ENCODE measurements around the gene RTEL1.

RTEL1 gene

DNA sequence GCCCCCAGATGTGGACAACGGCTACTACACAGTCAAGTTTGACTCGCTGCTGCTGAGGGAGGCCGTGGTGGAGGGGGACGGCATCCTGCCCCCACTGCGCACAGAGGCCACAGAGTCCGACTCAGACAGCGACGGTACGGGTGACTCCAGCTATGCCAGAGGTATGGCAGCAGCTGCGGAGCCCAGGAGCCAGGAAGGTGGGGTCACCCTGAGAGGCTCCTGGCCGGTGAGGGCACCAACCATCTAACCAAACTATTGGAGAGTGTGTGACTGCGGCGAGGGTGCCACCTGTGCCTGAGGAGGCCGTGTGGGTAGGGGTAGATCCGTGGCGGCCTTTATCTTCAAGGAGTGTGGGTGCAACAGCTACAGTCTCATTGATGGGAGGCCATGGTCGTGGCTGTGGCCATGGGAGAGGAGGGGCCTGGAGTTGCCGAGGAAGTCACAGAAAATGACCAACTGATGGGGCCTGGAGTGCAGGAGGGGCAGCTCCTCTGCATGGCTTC lies 75.5 kb downstream of the RTEL1 start:
- Histone ChIP-seq H3K9ac (ENCODE audit: low read depth, low read length) (no peak overlapping the region), H3K36me3 (ENCODE audit: insufficient read depth, low read depth, low read length) (peaks cover 31% of the 10 kb centered on the region), H3K4me3 (ENCODE audit: low read length) (no peak overlapping the region), H3K27me3 (ENCODE audit: insufficient read depth, low read length) (no peaks in the 10 kb centered on the region; the same call in 1 of the 2 replicates), H3K27ac (ENCODE audit: low read length) (no peak overlapping the region), H3K9me3 (ENCODE audit: insufficient read depth, low read depth, low read length) (no peaks in the 10 kb centered on the region), H3K4me1 (ENCODE audit: insufficient read depth, low read length) (no peaks in the 10 kb centered on the region)

DNA sequence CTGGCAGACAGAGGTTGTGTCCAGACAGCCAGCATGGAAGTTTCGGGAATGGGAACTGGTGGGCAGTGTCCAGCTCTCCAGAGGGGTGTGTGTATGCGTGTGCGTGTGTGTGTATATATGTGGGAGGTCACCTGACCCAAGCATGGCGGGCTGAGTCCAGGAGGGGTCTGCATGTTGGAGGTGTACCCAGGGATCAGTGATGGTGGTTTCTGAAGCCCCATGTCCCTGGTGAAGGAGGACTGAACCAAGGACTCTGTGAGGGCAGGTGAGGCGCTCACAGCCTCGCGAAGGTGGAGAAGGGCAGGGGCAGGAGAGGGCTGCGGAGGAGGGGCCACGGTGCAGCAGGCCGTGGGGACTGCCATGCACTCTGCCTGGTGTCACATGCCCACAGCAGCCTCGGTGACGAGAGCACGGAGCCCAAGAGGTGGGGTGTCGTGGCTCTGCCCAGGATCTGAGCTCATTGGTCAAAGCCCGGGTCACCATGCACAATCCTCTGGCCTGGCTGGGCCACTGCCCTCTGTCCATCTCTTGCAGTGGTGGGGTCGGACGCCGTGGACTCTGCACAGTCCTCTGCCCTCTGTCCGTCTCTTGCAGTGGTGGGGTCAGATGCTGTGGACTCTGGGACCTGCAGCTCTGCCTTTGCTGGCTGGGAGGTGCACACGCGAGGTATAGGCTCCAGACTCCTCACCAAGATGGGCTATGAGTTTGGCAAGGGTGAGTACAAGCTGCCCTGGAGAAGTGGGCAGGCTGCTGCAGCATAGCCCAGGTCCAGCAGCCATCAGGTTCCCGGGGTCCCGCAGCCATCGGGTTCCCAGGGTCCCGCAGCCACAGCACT lies 76.2 kb downstream of the RTEL1 start:
- H3K9me3 ChIP-seq (ENCODE audit: insufficient read depth, low read depth, low read length): no peaks in the 10 kb centered on the region
- H3K36me3 ChIP-seq (ENCODE audit: insufficient read depth, low read depth, low read length): peaks cover 29% of the 10 kb centered on the region
- no peaks in the 10 kb centered on the region; the same call in 1 of the 2 replicates for H3K27me3 ChIP-seq (ENCODE audit: insufficient read depth, low read length)
- no peak overlapping the region for H3K4me3 ChIP-seq (ENCODE audit: low read length)
- no peak overlapping the region for H3K9ac ChIP-seq (ENCODE audit: low read depth, low read length)
- H3K4me1 ChIP-seq (ENCODE audit: insufficient read depth, low read length): no peaks in the 10 kb centered on the region
- H3K27ac ChIP-seq (ENCODE audit: low read length): no peak overlapping the region

DNA sequence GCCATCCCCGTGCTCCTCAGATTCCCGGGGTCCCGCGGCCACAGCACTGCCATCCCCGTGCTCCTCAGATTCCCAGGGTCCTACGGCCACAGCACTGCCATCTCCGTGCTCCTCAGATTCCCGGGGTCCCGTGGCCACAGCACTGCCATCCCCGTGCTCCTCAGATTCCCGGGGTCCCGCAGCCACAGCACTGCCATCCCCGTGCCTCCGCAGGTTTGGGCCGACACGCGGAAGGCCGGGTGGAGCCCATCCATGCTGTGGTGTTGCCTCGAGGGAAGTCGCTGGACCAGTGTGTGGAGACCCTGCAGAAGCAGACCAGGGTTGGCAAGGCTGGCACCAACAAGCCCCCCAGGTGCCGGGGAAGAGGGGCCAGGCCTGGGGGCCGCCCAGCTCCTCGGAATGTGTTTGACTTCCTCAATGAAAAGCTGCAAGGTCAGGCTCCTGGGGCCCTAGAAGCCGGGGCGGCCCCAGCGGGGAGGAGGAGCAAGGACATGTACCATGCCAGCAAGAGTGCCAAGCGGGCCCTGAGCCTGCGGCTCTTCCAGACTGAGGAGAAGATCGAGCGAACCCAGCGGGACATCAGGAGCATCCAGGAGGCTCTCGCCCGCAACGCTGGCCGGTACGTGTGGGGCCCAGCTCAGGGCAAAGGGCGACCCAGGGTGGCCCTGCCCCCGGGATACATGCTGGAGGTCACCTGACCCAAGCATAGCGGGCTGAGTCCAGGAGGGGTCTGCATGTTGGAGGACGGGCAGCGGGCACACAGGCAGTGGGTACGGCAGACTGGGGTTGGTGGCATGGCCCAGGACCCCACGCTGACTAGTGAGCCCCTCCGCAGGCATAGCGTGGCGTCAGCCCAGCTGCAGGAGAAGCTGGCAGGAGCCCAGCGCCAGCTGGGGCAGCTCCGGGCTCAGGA lies 77.1 kb downstream of the RTEL1 start:
- Histone ChIP-seq H3K27me3 (ENCODE audit: insufficient read depth, low read length) (no peaks in the 10 kb centered on the region; the same call in 1 of the 2 replicates), H3K4me3 (ENCODE audit: low read length) (no peak overlapping the region), H3K36me3 (ENCODE audit: insufficient read depth, low read depth, low read length) (peaks cover 22% of the 10 kb centered on the region), H3K9ac (ENCODE audit: low read depth, low read length) (no peak overlapping the region), H3K4me1 (ENCODE audit: insufficient read depth, low read length) (no peaks in the 10 kb centered on the region), H3K27ac (ENCODE audit: low read length) (no peak overlapping the region), H3K9me3 (ENCODE audit: insufficient read depth, low read depth, low read length) (no peaks in the 10 kb centered on the region)

DNA sequence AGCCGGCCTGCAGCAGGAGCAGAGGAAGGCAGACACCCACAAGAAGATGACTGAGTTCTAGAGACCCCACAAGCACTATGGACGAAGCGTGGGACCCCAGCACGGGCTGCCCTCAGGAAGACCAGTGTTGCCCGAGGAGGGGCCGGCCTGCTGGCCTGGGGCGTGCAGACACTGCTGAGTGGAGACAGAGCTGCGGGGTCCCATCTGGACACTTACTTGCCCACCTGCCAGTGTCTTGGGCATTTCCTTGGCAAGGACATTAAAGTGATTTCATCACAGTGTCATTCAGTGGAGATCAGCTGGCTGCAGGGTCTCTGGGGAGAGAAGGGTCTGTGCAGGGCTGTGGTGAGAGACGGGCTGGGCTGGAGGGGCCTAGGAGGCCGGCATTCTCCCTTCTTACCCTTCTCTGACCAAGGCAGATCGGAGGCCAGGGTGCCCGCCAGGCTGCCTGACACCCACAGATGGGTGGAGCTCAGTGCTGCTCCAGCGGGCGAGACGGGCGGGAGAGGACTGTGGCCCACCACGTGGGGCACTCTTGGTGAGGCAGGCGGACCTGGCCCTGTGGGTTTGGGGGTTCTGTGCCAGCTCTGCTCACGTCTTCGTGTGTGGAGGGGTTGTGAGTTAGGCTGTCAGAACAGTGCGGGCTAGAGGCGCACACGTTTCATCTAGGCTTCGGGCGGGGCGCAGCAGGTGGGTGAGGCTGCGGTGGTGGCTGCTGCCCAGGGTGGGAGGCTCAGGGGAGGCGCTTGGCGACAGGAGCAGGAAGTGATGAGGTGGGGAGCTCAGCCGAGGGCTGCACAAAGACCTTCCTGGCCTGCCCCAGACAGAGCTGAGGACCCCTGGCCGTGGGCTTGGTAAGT lies 78.0 kb downstream of the RTEL1 start, which contains the start of gene LIME1:
TSS of gene LIME1 (plus strand) at position 806 of the 860 bp plus-strand sequence. CDS start 886 bp downstream, outside the sequence.
- no peak within 1 kb of the TSS for H3K4me3 ChIP-seq (ENCODE audit: low read length)
- no peaks in the 10 kb centered on the region for H3K4me1 ChIP-seq (ENCODE audit: insufficient read depth, low read length)
- no peak within 1 kb of the TSS for H3K27ac ChIP-seq (ENCODE audit: low read length)
- H3K9me3 ChIP-seq (ENCODE audit: insufficient read depth, low read depth, low read length): no peaks in the 10 kb centered on the region
- no peak within 1 kb of the TSS for H3K9ac ChIP-seq (ENCODE audit: low read depth, low read length)
- no peaks in the 10 kb centered on the region; the same call in 1 of the 2 replicates for H3K27me3 ChIP-seq (ENCODE audit: insufficient read depth, low read length)
- peaks cover 22% of the 10 kb centered on the region for H3K36me3 ChIP-seq (ENCODE audit: insufficient read depth, low read depth, low read length)

DNA sequence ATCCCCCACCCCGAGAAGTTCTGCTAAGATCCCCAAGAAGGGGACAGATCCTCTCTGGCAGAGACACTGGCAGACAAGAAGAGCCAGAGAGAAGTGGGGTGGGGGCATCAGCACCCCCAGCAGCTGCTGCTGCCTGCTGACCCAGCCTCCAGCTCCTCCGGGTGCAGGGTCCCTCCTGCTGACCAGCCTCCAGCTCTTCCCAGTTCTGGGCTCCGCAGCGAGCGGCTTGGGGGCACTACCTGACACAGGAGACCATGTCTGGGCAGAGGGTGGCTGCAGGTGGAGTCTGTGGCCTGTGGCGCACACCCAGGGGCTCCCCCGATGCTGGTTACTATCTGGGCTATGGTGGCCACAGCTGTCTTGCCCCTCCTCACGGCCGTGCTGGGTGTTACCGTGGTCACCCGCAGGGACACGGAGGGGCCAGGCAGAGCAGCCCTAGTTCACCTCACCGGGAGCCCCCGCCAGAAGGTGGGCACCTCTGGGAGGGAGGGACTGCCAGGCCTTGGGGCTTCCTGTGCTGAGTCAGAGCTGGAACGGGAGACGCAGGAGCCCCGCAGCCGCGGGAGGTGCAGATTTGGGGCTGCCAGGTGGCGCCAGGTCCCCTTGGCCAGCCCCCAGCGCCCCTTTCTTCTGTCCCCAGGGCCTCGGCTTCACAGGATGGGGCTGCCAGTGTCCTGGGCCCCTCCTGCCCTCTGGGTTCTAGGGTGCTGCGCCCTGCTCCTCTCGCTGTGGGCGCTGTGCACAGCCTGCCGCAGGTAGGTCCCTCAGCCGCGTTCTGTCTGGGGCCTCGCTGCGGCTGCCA lies 79.0 kb downstream of the RTEL1 start:
- H3K9ac ChIP-seq (ENCODE audit: low read depth, low read length): no peak overlapping the region
- H3K4me1 ChIP-seq (ENCODE audit: insufficient read depth, low read length): no peaks in the 10 kb centered on the region
- H3K36me3 ChIP-seq (ENCODE audit: insufficient read depth, low read depth, low read length): peaks cover 22% of the 10 kb centered on the region
- H3K4me3 ChIP-seq (ENCODE audit: low read length): no peak overlapping the region
- H3K9me3 ChIP-seq (ENCODE audit: insufficient read depth, low read depth, low read length): no peaks in the 10 kb centered on the region
- H3K27me3 ChIP-seq (ENCODE audit: insufficient read depth, low read length): no peaks in the 10 kb centered on the region; the same call in 1 of the 2 replicates
- H3K27ac ChIP-seq (ENCODE audit: low read length): no peak overlapping the region

DNA sequence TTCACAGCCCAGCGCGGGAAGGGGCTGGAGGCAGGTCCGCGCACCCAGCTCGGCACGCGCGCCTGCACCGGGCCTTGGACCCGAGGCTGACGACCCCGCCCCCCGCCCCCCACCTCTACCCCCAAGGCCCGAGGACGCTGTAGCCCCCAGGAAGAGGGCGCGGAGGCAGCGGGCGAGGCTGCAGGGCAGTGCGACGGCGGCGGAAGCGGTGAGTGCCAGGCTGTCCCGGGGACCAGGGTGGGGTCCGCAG lies 79.5 kb downstream of the RTEL1 start:
- H3K9ac ChIP-seq (ENCODE audit: low read depth, low read length): no peak overlapping the region
- H3K36me3 ChIP-seq (ENCODE audit: insufficient read depth, low read depth, low read length): peaks cover 22% of the 10 kb centered on the region
- H3K4me3 ChIP-seq (ENCODE audit: low read length): no peak overlapping the region
- no peaks in the 10 kb centered on the region for H3K4me1 ChIP-seq (ENCODE audit: insufficient read depth, low read length)
- no peaks in the 10 kb centered on the region for H3K9me3 ChIP-seq (ENCODE audit: insufficient read depth, low read depth, low read length)
- no peaks in the 10 kb centered on the region; the same call in 1 of the 2 replicates for H3K27me3 ChIP-seq (ENCODE audit: insufficient read depth, low read length)
- H3K27ac ChIP-seq (ENCODE audit: low read length): no peak overlapping the region

DNA sequence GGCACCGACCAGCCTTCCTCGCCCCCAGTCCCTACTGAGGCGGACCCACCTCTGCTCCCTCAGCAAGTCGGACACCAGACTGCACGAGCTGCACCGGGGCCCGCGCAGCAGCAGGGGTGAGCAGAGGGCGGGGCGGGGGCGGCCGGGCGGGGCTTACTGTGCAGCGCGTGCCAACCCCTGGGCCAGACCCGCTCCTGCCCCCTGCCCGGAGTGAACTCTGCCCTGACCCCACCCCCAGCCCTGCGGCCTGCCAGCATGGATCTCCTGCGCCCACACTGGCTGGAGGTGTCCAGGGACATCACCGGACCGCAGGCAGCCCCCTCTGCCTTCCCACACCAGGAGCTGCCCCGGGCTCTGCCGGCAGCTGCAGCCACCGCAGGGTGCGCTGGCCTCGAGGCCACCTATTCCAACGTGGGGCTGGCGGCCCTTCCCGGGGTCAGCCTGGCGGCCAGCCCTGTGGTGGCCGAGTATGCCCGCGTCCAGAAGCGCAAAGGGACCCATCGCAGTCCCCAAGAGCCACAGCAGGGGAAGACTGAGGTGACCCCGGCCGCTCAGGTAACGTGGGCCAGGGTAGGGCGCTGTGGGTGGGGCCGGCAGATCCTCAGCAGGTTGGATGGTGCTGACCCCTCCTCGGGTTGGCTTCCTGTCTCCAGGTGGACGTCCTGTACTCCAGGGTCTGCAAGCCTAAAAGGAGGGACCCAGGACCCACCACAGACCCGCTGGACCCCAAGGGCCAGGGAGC lies 80.0 kb downstream of the RTEL1 start:
- no peak overlapping the region for H3K27ac ChIP-seq (ENCODE audit: low read length)
- H3K27me3 ChIP-seq (ENCODE audit: insufficient read depth, low read length): no peaks in the 10 kb centered on the region; the same call in 1 of the 2 replicates
- H3K4me1 ChIP-seq (ENCODE audit: insufficient read depth, low read length): no peaks in the 10 kb centered on the region

DNA sequence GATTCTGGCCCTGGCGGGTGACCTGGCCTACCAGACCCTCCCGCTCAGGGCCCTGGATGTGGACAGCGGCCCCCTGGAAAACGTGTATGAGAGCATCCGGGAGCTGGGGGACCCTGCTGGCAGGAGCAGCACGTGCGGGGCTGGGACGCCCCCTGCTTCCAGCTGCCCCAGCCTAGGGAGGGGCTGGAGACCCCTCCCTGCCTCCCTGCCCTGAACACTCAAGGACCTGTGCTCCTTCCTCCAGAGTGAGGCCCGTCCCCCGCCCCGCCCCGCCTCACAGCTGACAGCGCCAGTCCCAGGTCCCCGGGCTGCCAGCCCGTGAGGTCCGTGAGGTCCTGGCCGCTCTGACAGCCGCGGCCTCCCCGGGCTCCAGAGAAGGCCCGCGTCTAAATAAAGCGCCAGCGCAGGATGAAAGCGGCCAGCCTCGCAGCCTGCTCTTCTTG lies 80.6 kb downstream of the RTEL1 start:
- peaks cover 23% of the 10 kb centered on the region for H3K36me3 ChIP-seq (ENCODE audit: insufficient read depth, low read depth, low read length)
- no peaks in the 10 kb centered on the region; the same call in 1 of the 2 replicates for H3K27me3 ChIP-seq (ENCODE audit: insufficient read depth, low read length)
- H3K9ac ChIP-seq (ENCODE audit: low read depth, low read length): no peak overlapping the region
- peak overlapping the region; percentile 60; the same call in 1 of the 2 replicates for H3K4me3 ChIP-seq (ENCODE audit: low read length)
- no peak overlapping the region for H3K27ac ChIP-seq (ENCODE audit: low read length)
- H3K9me3 ChIP-seq (ENCODE audit: insufficient read depth, low read depth, low read length): no peaks in the 10 kb centered on the region
- H3K4me1 ChIP-seq (ENCODE audit: insufficient read depth, low read length): no peaks in the 10 kb centered on the region

More for the DNA sequence above, 80.0 kb downstream of the RTEL1 start:
- no peak overlapping the region for H3K9ac ChIP-seq (ENCODE audit: low read depth, low read length)
- peak overlapping the region; percentile 60; the same call in 1 of the 2 replicates for H3K4me3 ChIP-seq (ENCODE audit: low read length)
- no peaks in the 10 kb centered on the region for H3K9me3 ChIP-seq (ENCODE audit: insufficient read depth, low read depth, low read length)
- peaks cover 23% of the 10 kb centered on the region for H3K36me3 ChIP-seq (ENCODE audit: insufficient read depth, low read depth, low read length)

DNA sequence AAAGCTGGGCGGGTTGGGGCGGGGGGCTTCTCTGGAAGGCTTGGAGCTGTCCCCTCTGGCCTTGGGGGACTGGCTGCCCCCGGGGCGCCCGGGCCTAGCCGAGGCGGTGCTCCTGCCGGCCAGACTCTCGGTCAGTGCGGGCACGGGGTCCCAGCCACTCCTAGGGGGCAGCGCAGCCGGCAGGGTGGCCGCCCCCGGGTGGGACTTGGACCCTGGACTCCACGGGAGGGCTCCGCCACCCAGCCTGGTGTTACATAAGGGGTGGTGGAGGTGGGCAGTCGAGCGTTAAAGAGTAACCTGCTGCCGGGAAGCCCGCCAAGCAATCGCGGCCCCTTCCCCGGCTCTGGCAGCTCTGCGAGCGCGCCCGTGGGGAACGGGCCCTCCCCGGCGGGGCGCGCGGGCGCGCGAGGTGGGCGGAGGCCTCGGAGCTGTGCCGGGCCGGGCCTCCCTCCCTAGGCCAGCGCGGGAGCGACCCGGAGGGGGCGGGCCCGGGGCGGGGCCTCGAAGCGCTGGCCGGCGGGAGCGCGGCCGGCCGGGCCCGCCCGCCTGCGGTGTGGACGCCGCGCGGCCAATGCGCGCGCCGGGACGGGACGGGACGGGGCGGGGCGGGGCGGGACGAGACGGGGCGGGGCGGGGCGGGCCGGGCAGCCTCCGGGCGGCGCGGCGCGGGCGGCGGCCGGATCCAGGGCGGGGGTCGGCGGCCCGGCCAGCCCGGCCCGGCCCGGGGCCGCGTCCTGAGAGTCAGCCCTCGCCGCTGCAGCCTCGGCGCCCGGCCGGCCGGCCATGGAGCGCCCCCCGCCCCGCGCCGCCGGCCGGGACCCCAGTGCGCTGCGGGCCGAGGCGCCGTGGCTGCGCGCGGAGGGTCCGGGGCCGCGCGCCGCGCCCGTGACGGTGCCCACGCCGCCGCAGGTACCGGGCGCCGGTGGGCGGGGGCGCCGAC lies 81.3 kb downstream of the RTEL1 start, which contains the start of gene SLC2A4RG:
TSS of gene SLC2A4RG (plus strand) at position 647 of the 940 bp plus-strand sequence. CDS start at position 784, 137 bp downstream.
- peak within 1 kb of the TSS; percentile 76; the same call in 1 of the 2 replicates for H3K9ac ChIP-seq (ENCODE audit: low read depth, low read length)
- H3K9me3 ChIP-seq (ENCODE audit: insufficient read depth, low read depth, low read length): no peaks in the 10 kb centered on the region
- H3K4me1 ChIP-seq (ENCODE audit: insufficient read depth, low read length): no peaks in the 10 kb centered on the region
- H3K27ac ChIP-seq (ENCODE audit: low read length): no peak within 1 kb of the TSS
- peak within 1 kb of the TSS; percentile 76 for H3K4me3 ChIP-seq (ENCODE audit: low read length)
- H3K36me3 ChIP-seq (ENCODE audit: insufficient read depth, low read depth, low read length): peaks cover 26% of the 10 kb centered on the region
- no peaks in the 10 kb centered on the region; the same call in 1 of the 2 replicates for H3K27me3 ChIP-seq (ENCODE audit: insufficient read depth, low read length)

Measured in iPS-20b (cell line).